Psoas muscle (tissue), 8 donors: ENCODE measurements around the gene CCDC183. TPM values are rescaled to one million over a fixed set of nuclear protein-coding genes. Genes with fewer than 3 reads are reported as not detected.
"Not testable (repeated sequence)": the region's sequence is repeated elsewhere in the genome, so short reads cannot be mapped to it uniquely, and the experiment has no call there.

ENCODE experiments used
- ATAC-seq, 4 donors: fragments of 200-7000 bp; cut with Tn5 transposase; one replicate each; pipeline ENCODE4 v1.9.1; 2020; ENCODE audit warnings: moderate library complexity in 3 of 4, mild to moderate bottlenecking in 2 of 4
- DNase-seq, 2 donors: peaks; one replicate each; pipeline ENCODE4 v3.0.0-alpha.2; 2020
- H3K27ac ChIP-seq: fragments of 200-600 bp; one replicate; pipeline ENCODE4 v1.8.0; 2022
- H3K27me3 ChIP-seq, 3 donors: fragments of 200-600 bp in 1 of 3; one replicate each; pipeline versions ENCODE4 v1.6.1 to v1.8.0; 2013 to 2022; ENCODE audit warnings: low read length in 2 of 3, mild to moderate bottlenecking in 2 of 3, moderate library complexity in 1 of 3; ENCODE audit not compliant: insufficient read depth in 3 of 3
- H3K36me3 ChIP-seq, 2 donors: fragments of 200-600 bp in 1 of 2; one replicate each; pipeline versions ENCODE4 v1.6.1 to v1.8.0; 2013 to 2022; ENCODE audit warnings: low read depth in 1 of 2, mild to moderate bottlenecking in 1 of 2, moderate library complexity in 1 of 2; ENCODE audit not compliant: insufficient read depth in 1 of 2
- H3K4me1 ChIP-seq: fragments of 200-600 bp; one replicate; pipeline ENCODE4 v1.8.0; 2022
- H3K4me3 ChIP-seq: fragments of 200-600 bp; one replicate; pipeline ENCODE4 v1.8.0; 2022; ENCODE audit warnings: mild to moderate bottlenecking
- H3K9me3 ChIP-seq: fragments of 200-600 bp; one replicate; pipeline ENCODE4 v1.8.0; 2022
- WGBS, 3 donors: extraction: QIAGEN DNeasy Blood & Tissue Kit; methylation state at CpG; one replicate each; pipeline versions ENCODE4 v1.1.6 to v1.1.7; 2013; 5-methylcytosine and 5-hydroxymethylcytosine counted together
- intact Hi-C, 2 donors: fragments of 100-400 bp; cut with DNase I; formaldehyde crosslinking; loops; one replicate each; pipeline versions ENCODE4 v1.11.0 to v1.14.2; 2022
- polyA plus RNA-seq, 3 donors: library from polyadenylated mRNA; stranded (reverse); fragments of 200-250 nt; gene quantifications; one replicate each; pipeline ENCODE4 v1.2.3, GENCODE V29; 2013
- total RNA-seq, 4 donors: library from RNA; stranded (reverse); fragmentation: NEBNext Ultra II Directional in 2 of 4; extraction: Animal tissue kit (Norgen Biotek cat#: 25700) in 2 of 4; gene quantifications; one replicate each; pipeline versions ENCODE4 v1.2.1 to v1.2.4, GENCODE V29; 2021 to 2023
- TF ChIP-seq, protein P1 (sequence below): fragments of 200-600 bp; IDR thresholded peaks from one replicate; pipeline ENCODE4 v1.8.0; 2022; ENCODE audit warnings: antibody characterized with exemption
- donor health status: healthy with polysubstance abuse.
- donor health status: DM: no; HTN: no; CAD: no; lungs with moderate emphysema.
- donor health status: Bipolar disorder and iron deficiency.
- donor health status: healthy.
- donor health status: DM: yes; HTN: yes; CAD: no.
- donor health status: DM: no; HTN: no; CAD: no.
- donor health status: DM: no; HTN: no; CAD: no.
- donor health status: DM: yes; HTN: yes; CAD: no.

Gene CCDC183
- total and polyA plus RNA-seq, 7 donors = 0.03 to 0.08 TPM; not detected in 5

DNA sequence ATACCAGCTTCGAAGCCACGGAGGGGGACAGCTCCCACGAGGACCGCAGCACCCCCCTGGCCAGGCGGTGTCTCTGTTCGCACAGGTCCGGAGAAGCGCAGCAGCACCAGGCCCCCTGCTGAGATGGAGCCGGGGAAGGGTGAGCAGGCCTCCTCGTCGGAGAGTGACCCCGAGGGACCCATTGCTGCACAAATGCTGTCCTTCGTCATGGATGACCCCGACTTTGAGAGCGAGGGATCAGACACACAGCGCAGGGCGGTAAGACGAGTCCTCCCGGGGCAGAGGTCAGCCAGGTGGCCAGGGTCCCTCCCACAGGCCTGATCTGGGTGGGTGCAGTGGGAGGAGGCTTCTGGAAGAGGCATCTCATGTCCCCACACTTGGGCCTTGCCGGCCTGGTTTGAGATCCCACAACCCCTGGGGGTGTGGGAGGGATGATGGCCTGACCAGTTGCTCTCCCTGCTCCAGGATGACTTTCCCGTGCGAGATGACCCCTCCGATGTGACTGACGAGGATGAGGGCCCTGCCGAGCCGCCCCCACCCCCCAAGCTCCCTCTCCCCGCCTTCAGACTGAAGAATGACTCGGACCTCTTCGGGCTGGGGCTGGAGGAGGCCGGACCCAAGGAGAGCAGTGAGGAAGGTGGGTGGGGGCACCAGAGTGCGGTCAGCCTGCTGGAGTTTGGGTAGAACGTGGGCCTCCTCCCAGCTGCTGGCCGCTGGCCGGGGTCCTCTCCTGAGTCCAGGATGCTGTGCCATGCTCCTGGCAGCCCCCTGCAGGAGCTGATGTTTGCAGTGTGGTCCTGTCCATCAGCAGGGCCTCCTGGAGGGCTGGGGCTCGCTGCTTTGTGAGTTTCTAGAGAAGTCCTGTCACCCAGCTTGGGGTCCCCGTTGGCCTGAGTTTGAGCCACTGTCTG is 43.3 kb downstream of the CCDC183 start:
- intact Hi-C loops = loop anchor here in 1 of 2 donors (2.0 to 10.0 kb wide), 2 partner anchors 39 to 185 kb away; partner anchors contain the start of gene ABCA2
- Histone ChIP-seq H3K27ac (no peak overlapping the region), H3K36me3 (peaks cover 0 to 42% of the 10 kb centered on the region in 2 donors), H3K9me3 (no peaks in the 10 kb centered on the region), H3K27me3 (peaks cover 0 to 5% (median 0%) of the 10 kb centered on the region in 3 donors), H3K4me3 (no peak overlapping the region), H3K4me1 (peaks cover 13% of the 10 kb centered on the region)
- DNase-seq (no peak), ATAC-seq (no peak)
- TF ChIP-seq, protein P1, sequence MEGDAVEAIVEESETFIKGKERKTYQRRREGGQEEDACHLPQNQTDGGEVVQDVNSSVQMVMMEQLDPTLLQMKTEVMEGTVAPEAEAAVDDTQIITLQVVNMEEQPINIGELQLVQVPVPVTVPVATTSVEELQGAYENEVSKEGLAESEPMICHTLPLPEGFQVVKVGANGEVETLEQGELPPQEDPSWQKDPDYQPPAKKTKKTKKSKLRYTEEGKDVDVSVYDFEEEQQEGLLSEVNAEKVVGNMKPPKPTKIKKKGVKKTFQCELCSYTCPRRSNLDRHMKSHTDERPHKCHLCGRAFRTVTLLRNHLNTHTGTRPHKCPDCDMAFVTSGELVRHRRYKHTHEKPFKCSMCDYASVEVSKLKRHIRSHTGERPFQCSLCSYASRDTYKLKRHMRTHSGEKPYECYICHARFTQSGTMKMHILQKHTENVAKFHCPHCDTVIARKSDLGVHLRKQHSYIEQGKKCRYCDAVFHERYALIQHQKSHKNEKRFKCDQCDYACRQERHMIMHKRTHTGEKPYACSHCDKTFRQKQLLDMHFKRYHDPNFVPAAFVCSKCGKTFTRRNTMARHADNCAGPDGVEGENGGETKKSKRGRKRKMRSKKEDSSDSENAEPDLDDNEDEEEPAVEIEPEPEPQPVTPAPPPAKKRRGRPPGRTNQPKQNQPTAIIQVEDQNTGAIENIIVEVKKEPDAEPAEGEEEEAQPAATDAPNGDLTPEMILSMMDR = no peak
- WGBS, 3 donors = 75 to 82% (median 76%) methylated on average over 35 to 36 of the region's 36 CpGs

DNA sequence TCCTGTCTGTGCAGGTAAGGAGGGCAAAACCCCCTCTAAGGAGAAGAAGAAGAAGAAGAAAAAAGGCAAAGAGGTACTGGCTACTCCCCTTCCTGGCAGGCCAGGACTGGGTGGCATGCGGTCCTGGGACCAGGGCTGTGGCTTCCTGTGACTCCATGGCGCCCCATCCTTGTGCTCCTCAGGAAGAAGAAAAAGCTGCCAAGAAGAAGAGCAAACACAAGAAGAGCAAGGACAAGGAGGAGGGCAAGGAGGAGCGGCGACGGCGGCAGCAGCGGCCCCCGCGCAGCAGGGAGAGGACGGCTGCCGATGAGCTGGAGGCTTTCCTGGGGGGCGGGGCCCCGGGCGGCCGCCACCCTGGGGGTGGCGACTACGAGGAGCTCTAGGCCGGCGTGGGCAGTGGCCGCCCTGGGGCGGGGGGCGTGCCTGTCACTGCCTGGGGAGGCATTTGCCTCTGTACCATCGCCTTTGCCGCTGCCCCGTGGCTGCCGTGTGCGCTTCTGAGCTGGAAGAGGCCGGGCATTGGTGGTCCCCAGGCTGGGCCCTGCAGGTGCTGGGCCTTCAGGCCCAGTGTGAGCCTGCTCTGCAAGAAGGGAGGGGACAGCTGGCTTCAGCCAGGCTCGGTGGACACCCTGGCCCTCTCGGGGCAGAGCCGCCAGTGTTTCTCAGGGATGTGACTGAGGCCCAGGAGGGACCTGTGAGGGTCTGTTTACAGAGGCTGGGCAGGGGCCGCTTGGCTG is 44.2 kb downstream of the CCDC183 start:
- 54 to 74% (median 71%) methylated on average over 19 to 32 of the region's 32 CpGs for whole genome bisulfite sequencing, 3 donors
- intact Hi-C loops = loop anchor here in 1 of 2 donors (10.0 kb wide), 1 partner anchor 184 kb away; the partner anchor contains the start of gene ABCA2
- H3K36me3 ChIP-seq = peaks cover 0 to 40% of the 10 kb centered on the region in 2 donors
- TF ChIP-seq, protein P1 = no peak
- H3K4me3 ChIP-seq = no peak overlapping the region
- peak overlapping the region; percentile 38 for H3K27ac ChIP-seq
- no peak for ATAC-seq
- peaks cover 13% of the 10 kb centered on the region for H3K4me1 ChIP-seq
- H3K9me3 ChIP-seq = no peaks in the 10 kb centered on the region
- H3K27me3 ChIP-seq = peaks cover 0 to 7% (median 2%) of the 10 kb centered on the region in 3 donors
- no peak for DNase-seq

DNA sequence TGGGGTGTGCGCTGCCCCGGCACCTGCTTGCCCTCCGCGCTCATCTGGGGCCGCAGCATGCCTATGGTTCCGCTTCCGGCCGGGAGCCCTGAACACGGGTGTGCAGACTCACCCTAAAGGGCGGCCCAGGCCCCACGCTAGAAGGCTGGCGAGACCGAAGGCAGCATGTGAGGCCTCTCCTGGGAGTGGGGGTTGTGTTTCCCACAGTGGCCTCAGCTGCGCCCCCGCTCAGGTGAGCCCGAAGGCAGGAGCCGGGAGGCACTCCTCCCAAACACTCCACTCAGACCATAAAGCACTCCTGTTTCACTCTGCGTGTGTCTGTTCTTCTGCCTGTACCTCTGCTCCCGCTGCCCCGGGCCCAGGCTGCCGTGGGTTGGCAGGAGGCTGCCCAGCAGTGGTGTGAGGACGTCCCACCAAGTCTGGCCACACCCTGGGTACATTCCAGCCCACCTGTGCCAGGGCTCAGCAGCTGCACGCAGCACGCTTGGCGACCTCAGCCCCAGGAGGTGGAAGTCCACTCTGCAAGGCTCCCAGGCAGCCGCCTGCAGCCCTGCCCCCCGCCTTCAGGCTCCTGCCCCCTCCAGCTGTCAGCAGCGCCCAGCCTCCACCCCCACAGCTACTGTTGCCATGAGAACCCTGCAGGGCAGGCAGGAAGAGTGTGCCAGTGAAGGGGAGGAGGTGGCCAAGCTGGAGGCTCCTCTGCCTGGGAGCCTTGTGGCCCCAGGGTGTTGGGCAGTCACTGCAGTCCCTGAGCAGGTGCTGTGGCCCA is 44.9 kb downstream of the CCDC183 start:
- 41 to 62% (median 44%) methylated on average over 23 to 28 of the region's 28 CpGs for WGBS, 3 donors
- no peak overlapping the region for H3K4me3 ChIP-seq
- H3K9me3 ChIP-seq = no peaks in the 10 kb centered on the region
- DNase-seq (peak in 1 of 2 donors; percentile 72), ATAC-seq (peak; percentile 26 to 49 (median 40))
- peaks cover 13% of the 10 kb centered on the region for H3K4me1 ChIP-seq
- H3K36me3 ChIP-seq = peaks cover 0 to 33% of the 10 kb centered on the region in 2 donors
- H3K27me3 ChIP-seq = peaks cover 0 to 14% (median 2%) of the 10 kb centered on the region in 3 donors
- peak overlapping the region; percentile 38 for H3K27ac ChIP-seq
- TF ChIP-seq, protein P1 = no peak
- intact Hi-C loops = loop anchor here in 1 of 2 donors (10.0 kb wide), 1 partner anchor 184 kb away; the partner anchor contains the start of gene ABCA2

DNA sequence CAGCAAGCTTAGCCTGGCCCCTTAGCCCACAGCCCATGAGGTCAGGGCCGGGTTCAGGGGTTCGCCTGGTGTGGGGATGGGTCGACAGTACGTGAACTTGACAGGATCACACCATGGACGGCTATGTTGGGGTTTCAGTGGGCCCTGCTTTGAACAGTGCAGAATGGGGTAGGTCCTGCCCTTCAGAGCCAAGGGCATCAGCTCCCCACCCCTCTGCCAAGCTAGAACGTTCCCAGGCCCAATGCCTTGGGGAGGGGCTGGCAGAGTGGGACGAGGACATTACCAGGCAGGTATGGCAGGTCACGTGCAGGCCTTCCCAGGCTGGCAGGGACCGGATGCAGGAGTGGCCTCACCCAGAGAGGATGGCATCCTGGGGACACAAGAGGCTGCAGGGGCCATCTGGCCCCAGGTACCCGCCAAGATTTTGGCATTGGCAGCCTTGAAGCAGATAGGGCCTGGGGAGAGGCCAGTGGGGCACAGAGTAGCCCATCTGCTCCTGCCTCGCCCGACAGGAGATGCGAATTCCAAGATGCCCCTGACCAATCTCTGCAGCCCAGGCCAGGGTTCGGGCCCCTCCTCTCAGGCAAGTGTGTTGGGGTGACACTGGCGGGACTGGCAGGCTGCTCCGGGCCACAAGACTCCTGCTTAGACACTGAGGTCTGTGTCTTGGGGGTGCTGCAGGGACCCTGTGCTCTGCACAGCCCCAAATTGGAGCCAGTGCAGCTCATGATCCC is 45.7 kb downstream of the CCDC183 start:
- 26 to 37% (median 28%) methylated on average over 13 to 16 of the region's 16 CpGs for WGBS, 3 donors
- DNase-seq (peak in 1 of 2 donors; percentile 58), ATAC-seq (peak in 3 of 4 donors; percentile 3 to 4 (median 3))
- Histone ChIP-seq H3K4me1 (peaks cover 13% of the 10 kb centered on the region), H3K27me3 (peaks cover 0 to 19% (median 8%) of the 10 kb centered on the region in 3 donors), H3K27ac (peak overlapping the region; percentile 43), H3K4me3 (peak overlapping the region; percentile 63), H3K36me3 (peaks cover 0 to 26% of the 10 kb centered on the region in 2 donors)
- H3K9me3 ChIP-seq = not testable (repeated sequence)
- intact Hi-C loops = loop anchor here in 1 of 2 donors (10.0 kb wide), 1 partner anchor 183 kb away; the partner anchor contains the start of gene ABCA2
